HEK293 (cell line): Measurements from ENCODE around the gene WDR89.

Experiments
- MZF1 ChIP-seq: fragments of 450-650 bp; formaldehyde crosslinking; IDR thresholded peaks from 2 replicates; pipeline ENCODE4 v1.5.1; 2017; ENCODE audit warnings: missing biosample characterization, missing genetic modification characterization, borderline replicate concordance
- ZNF140 ChIP-seq: fragments of 450-650 bp; formaldehyde crosslinking; IDR thresholded peaks from 2 replicates; pipeline ENCODE4 v1.5.1; 2016; ENCODE audit warnings: missing biosample characterization, missing genetic modification characterization

DNA sequence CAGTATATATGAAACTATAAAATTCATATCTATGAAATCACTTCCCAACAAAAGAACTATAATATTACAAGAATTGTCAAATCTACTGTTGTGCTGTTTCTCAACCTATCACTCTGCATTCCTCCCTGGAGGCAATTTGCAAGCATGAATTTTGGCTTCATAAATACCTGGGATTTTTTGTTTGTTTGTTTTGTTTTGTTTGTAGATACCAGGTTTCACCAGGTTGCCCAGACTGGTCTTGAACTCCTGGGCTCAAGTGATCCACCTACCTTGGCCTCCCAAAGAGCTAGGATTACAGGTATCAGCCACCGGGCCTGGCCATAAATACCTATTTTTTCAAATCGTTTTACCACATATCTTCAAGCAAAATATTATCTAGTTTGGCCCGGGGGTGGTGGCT is 47.5 kb upstream of the WDR89 start:
- TF ChIP-seq MZF1 (tag by site-specific recombination) (no peak), ZNF140 (tag by site-specific recombination) (no peak)
